ENCODE measurements around the gene ABCG4. TPM values are rescaled to one million over a fixed set of nuclear protein-coding genes. Genes with fewer than 3 reads are reported as not detected.
A peak's percentile ranks its signal among the peaks of the same experiment; 100 is the strongest.

Gene ABCG4
- total and polyA plus RNA-seq, 2 of the 8 experiments (the other 6 are each of a cell fraction or from before 2014, with no cell fraction given): 1.8 to 2.3 TPM

DNA sequence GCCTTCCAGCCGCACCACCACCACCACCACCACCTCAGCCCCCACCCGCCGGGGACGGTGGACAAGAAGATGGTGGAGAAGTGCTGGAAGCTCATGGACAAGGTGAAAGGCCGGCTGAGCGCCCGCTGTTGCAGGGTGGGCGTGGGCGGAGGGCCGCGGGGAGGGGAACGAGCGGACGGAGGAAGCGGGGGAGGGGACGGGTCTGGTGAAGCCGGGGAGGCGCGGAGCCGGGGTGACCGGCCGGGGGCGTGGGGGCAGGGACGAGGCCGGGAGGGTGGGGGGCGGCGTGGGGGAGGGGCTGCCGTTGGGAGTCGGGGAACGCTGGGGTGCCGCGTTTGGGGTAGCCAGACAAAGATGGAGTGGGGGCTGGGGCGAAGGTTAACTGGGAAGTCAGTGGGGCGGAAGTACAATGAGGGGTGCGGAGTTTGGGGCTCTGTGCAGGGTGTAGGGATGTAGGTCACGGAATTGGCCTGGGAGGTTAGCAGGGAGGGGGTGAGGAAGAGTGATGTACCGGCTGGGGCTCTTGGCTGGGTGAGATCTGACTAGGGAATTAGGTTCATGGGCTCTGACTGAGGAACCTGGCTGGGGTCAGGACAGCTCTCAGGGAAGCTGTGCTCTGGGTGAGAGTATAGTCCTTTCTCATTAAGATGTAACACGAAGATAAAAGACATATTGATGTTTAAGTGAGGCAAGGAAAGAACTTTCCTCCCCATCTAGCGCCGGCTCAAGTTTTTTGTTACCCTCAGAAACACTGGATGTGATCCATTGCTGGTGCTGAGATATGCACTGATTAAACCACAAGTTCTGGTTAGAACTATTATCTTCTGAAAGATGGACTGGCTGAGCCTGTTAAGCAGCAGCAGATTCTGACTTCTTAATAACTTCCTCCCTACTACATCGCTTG is 57.9 kb downstream of the ABCG4 start:
- H3K36me3 ChIP-seq (ENCODE audit: control insufficient read depth in 2 of 4, insufficient read depth in 4 of 4, low read length in 3 of 4): no peaks in the 10 kb centered on the region
- peak overlapping the region; percentile 70 to 85 (median 80) for H3K9ac ChIP-seq (replicated peaks in 1 of 4; ENCODE audit: extremely low read depth in 1 of 4, low read depth in 3 of 4, low read length in 3 of 4)
- 0 out of 2 replicates have a peak, but pooled peaks cover 3% of the 10 kb centered on the region for H3K79me1 ChIP-seq (ENCODE audit: low read depth, low read length)
- H3K23me2 ChIP-seq (ENCODE audit: low read depth, low read length): peaks cover 9% of the 10 kb centered on the region
- H3K4ac ChIP-seq (replicated peaks; ENCODE audit: insufficient read length, low read depth, low read length): peak overlapping the region; percentile 72
- no peak overlapping the region for H2BK20ac ChIP-seq (ENCODE audit: low read length)
- DNase-seq (ENCODE audit: low read depth in 1 of 2, low spot score in 2 of 2): peak in 1 of 2 experiments; percentile 81
- peak overlapping the region; percentile 92 to 100 (median 94) for H3K4me3 ChIP-seq (ENCODE audit: extremely low read depth in 1 of 4, insufficient read depth in 2 of 4, low read depth in 3 of 4, low read length in 4 of 4)
- 0% methylated on average over 7 of the region's 41 CpGs; no CpG with 5 or more reads in 1 of the 2 experiments for WGBS, 2 experiments (ENCODE audit: extremely low coverage in 1 of 2, insufficient coverage in 1 of 2, insufficient read length in 1 of 2, insufficient replicate concordance in 2 of 2, low coverage in 1 of 2, low lambda C conversion rate in 2 of 2, missing lambda C conversion rate in 1 of 2)
- peak overlapping the region; percentile 75 to 96 for H3K4me2 ChIP-seq (ENCODE audit: insufficient read depth in 1 of 2, low read depth in 2 of 2, low read length in 2 of 2)
- peak overlapping the region; percentile 89; the same call in 1 of the 2 replicates for H3K27ac ChIP-seq (ENCODE audit: low read depth, low read length)
- H2AK5ac ChIP-seq (ENCODE audit: low read depth, low read length): peak overlapping the region; percentile 39; the same call in 1 of the 2 replicates
- H3K4me1 ChIP-seq (replicated peaks in 1 of 4; ENCODE audit: control insufficient read depth in 3 of 4, insufficient read depth in 4 of 4, low read length in 3 of 4): peaks cover 4 to 10% (median 6%) of the 10 kb centered on the region in 4 experiments; a peak in 6 of 7 replicates
- H3K18ac ChIP-seq (ENCODE audit: extremely low read depth, low read length): peak overlapping the region; percentile 97
- no peak overlapping the region for H2AFZ ChIP-seq (ENCODE audit: low read length)
- no peaks in the 10 kb centered on the region for H3K27me3 ChIP-seq (replicated peaks in 1 of 4; ENCODE audit: control insufficient read depth in 3 of 4, extremely low read depth in 1 of 4, insufficient read depth in 3 of 4, low read length in 3 of 4)
- peak overlapping the region; percentile 90 for H4K5ac ChIP-seq (ENCODE audit: insufficient read length, low read depth, low read length)
- peak overlapping the region; percentile 90; the same call in 1 of the 2 replicates for H4K8ac ChIP-seq (ENCODE audit: extremely low read depth, insufficient read depth, low read length)
- CTCF ChIA-PET (ENCODE audit: partially characterized antibody): interaction anchor here (0.7 to 20.1 kb wide), 15 partner anchors 10 to 131 kb away, joined by 3 to 367 read pairs (median 3); partner anchors contain the start of gene ABCG4
- no peak for FAIRE-seq
- H2BK120ac ChIP-seq (replicated peaks; ENCODE audit: low read depth, low read length): no peak overlapping the region
- peak overlapping the region; percentile 95 for H2BK5ac ChIP-seq (ENCODE audit: low read depth, low read length)
- H3K79me2 ChIP-seq (ENCODE audit: control insufficient read depth in 1 of 2, insufficient read depth in 2 of 2, low read length in 2 of 2): peaks cover 23 to 50% of the 10 kb centered on the region in 2 experiments
- peak overlapping the region; percentile 94 for H4K91ac ChIP-seq (replicated peaks; ENCODE audit: insufficient read length, low read length)
- peak overlapping the region; percentile 99 for H3K14ac ChIP-seq (ENCODE audit: insufficient read length)
- no peak overlapping the region for H3K23ac ChIP-seq (ENCODE audit: insufficient read length)
- H2BK12ac ChIP-seq (ENCODE audit: low read depth, low read length): 0 out of 2 replicates have a peak overlapping the region, but pooled peaks have one; percentile 39
- no peaks in the 10 kb centered on the region for H3K9me3 ChIP-seq (ENCODE audit: insufficient read depth in 2 of 2, low read depth in 1 of 2, low read length in 1 of 2)
- peaks cover 5 to 9% of the 10 kb centered on the region in 2 experiments for H4K20me1 ChIP-seq (replicated peaks in 1 of 2; ENCODE audit: control insufficient read depth in 1 of 2, insufficient read depth in 2 of 2, low read length in 2 of 2)
- POLR2A ChIA-PET (ENCODE audit: partially characterized antibody): interaction anchor here (0.6 to 2.5 kb wide), 16 partner anchors 9 to 131 kb away, joined by 3 to 13 read pairs (median 4); partner anchors contain the start of gene HINFP
- H3K56ac ChIP-seq (replicated peaks; ENCODE audit: insufficient read length, low read depth, low read length): peak overlapping the region; percentile 73
- 0 out of 2 replicates have a peak overlapping the region, but pooled peaks have one; percentile 8 for H2BK15ac ChIP-seq (ENCODE audit: low read length)
- TF ChIP-seq CEBPB (IDR thresholded peaks at IDR 0.05; ENCODE audit: low read depth, low read length): no peak
- TF ChIP-seq, protein P1, sequence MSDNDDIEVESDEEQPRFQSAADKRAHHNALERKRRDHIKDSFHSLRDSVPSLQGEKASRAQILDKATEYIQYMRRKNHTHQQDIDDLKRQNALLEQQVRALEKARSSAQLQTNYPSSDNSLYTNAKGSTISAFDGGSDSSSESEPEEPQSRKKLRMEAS (IDR thresholded peaks at IDR 0.05): 0 out of 2 replicates have a peak, but pooled peaks have one; percentile 9
- TF ChIP-seq TEAD4 (IDR thresholded peaks at IDR 0.05; ENCODE audit: low read depth, low read length): no peak
- 0 out of 2 replicates have a peak, but pooled peaks have one; percentile 13 for TF ChIP-seq YY1 (IDR thresholded peaks at IDR 0.05; ENCODE audit: low read depth, low read length)
- no peak for TF ChIP-seq POU5F1 (IDR thresholded peaks at IDR 0.05; ENCODE audit: low read depth, low read length)
- TF ChIP-seq PHF8 (conservative IDR thresholded peaks at IDR 0.05; ENCODE audit: low read depth, low read length): 0 out of 2 replicates have a peak, but pooled peaks have one; percentile 5
- TF ChIP-seq EZH2 (IDR thresholded peaks at IDR 0.05; ENCODE audit: low read depth, low read length, severe bottlenecking): no peak
- TF ChIP-seq TBP (IDR thresholded peaks at IDR 0.05; ENCODE audit: low read depth, low read length): 0 out of 2 replicates have a peak, but pooled peaks have one; percentile 4
- peak; percentile 22 to 67; a peak in 1 of 4 replicates for TF ChIP-seq SIN3A (conservative IDR thresholded peaks at IDR 0.05 in 1 of 2, IDR thresholded peaks at IDR 0.05 in 1 of 2; ENCODE audit: low read depth in 1 of 2, low read length in 2 of 2)
- TF ChIP-seq MAFK (IDR thresholded peaks at IDR 0.05; ENCODE audit: low read depth, low read length): no peak

Data from H1 (cell line).